ENCODE data around the gene PRTN3. TPM values are rescaled to one million over a fixed set of nuclear protein-coding genes. Genes with fewer than 3 reads are reported as not detected.

The PRTN3 gene
- total and polyA plus RNA-seq, 2 of the 4 experiments (the other 2 are of a cell fraction), result not detected

DNA sequence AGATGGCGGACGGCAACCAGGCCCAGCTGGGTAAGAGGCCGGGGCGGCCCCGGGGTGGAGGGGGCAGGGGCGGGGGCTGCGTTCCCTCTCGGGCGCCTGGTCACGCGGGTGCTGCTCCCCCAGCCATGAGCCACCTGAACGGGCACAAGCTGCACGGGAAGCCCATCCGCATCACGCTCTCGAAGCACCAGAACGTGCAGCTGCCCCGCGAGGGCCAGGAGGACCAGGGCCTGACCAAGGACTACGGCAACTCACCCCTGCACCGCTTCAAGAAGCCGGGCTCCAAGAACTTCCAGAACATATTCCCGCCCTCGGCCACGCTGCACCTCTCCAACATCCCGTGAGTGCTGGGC is 32.4 kb upstream of the PRTN3 start:
- Histone ChIP-seq H3K4ac (ENCODE audit: low read depth, low read length) (no peak overlapping the region), H3K9me3 (ENCODE audit: control insufficient read depth, insufficient read depth, low read length) (no peaks in the 10 kb centered on the region), H3K14ac (replicated peaks; ENCODE audit: low read depth, low read length) (no peak overlapping the region), H3K27me3 (ENCODE audit: control insufficient read depth, insufficient read depth, low read length) (no peaks in the 10 kb centered on the region), H3K9ac (ENCODE audit: low read depth, low read length) (no peak overlapping the region), H3K4me1 (ENCODE audit: control insufficient read depth, insufficient read depth, low read length) (no peaks in the 10 kb centered on the region), H3K36me3 (ENCODE audit: control insufficient read depth, insufficient read depth, low read length) (peaks cover 92% of the 10 kb centered on the region), H2BK120ac (ENCODE audit: low read depth, low read length) (no peak overlapping the region), H2BK20ac (ENCODE audit: low read depth, low read length) (no peak overlapping the region), H3K18ac (ENCODE audit: low read depth, low read length) (no peak overlapping the region), H3K9me1 (ENCODE audit: insufficient read depth, low read length) (no peaks in the 10 kb centered on the region), H3K27ac (ENCODE audit: insufficient read depth, low read length) (no peak overlapping the region), H4K91ac (ENCODE audit: insufficient read depth, low read depth, low read length) (no peak overlapping the region), H4K8ac (ENCODE audit: low read depth in 2 of 2, low read length in 2 of 2) (no peak overlapping the region), H2AFZ (replicated peaks; ENCODE audit: low read length, poor library complexity) (no peak overlapping the region), H2BK15ac (ENCODE audit: low read depth, low read length) (no peak overlapping the region), H3K4me3 (ENCODE audit: insufficient read depth, low read depth, low read length) (no peak overlapping the region), H2BK5ac (ENCODE audit: low read depth, low read length, poor library complexity, severe bottlenecking) (no peak overlapping the region), H4K5ac (ENCODE audit: low read depth, low read length) (no peak overlapping the region), H3K56ac (ENCODE audit: extremely low read depth, insufficient read depth, low read length) (no peak overlapping the region), H3K23ac (ENCODE audit: low read depth, low read length) (no peak overlapping the region), H3K4me2 (ENCODE audit: low read depth, low read length) (no peak overlapping the region), H3K79me1 (ENCODE audit: low read depth in 1 of 2, low read length in 2 of 2) (peaks cover 11 to 46% of the 10 kb centered on the region in 2 experiments), H4K20me1 (ENCODE audit: insufficient read depth, low read length) (peaks cover 76% of the 10 kb centered on the region), H2AK9ac (replicated peaks; ENCODE audit: low read depth, low read length, poor library complexity) (no peak overlapping the region), H2AK5ac (ENCODE audit: low read depth, low read length) (no peak overlapping the region)
- WGBS, 2 experiments (ENCODE audit: extremely low coverage in 2 of 2, insufficient read length in 1 of 2), result 97% methylated on average over 21 of the region's 26 CpGs; no CpG with 5 or more reads in 1 of the 2 experiments
- DNase-seq (no peak), ATAC-seq (ENCODE audit: low read depth) (no peak)
- no TSS peak for BruUV-seq (replicated peaks)
- POLR2A ChIA-PET (ENCODE audit: unreplicated experiment), result no interaction called here
- dilution Hi-C loops (cut with HindIII; ENCODE audit: low sequenced_read_pairs, unreplicated experiment), result no loop called here
- CTCF ChIA-PET, result no interaction called here
- TF ChIP-seq, protein P1, sequence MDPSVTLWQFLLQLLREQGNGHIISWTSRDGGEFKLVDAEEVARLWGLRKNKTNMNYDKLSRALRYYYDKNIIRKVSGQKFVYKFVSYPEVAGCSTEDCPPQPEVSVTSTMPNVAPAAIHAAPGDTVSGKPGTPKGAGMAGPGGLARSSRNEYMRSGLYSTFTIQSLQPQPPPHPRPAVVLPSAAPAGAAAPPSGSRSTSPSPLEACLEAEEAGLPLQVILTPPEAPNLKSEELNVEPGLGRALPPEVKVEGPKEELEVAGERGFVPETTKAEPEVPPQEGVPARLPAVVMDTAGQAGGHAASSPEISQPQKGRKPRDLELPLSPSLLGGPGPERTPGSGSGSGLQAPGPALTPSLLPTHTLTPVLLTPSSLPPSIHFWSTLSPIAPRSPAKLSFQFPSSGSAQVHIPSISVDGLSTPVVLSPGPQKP (IDR thresholded peaks at IDR 0.05; ENCODE audit: borderline replicate concordance, low read depth, low read length), result no peak
- TF ChIP-seq RAD21 (IDR thresholded peaks at IDR 0.05; ENCODE audit: low read length) (no peak), RFX5 (IDR thresholded peaks at IDR 0.05; ENCODE audit: low read depth, low read length) (no peak), RCOR1 (IDR thresholded peaks at IDR 0.05; ENCODE audit: insufficient replicate concordance, low read length) (no peak), USF2 (IDR thresholded peaks at IDR 0.05; ENCODE audit: low read depth, low read length) (no peak), MXI1 (IDR thresholded peaks at IDR 0.05; ENCODE audit: borderline replicate concordance, low read depth, low read length) (no peak), SMC3 (IDR thresholded peaks at IDR 0.05; ENCODE audit: low read depth, low read length) (no peak), MAFK (IDR thresholded peaks at IDR 0.05; ENCODE audit: low read depth, low read length) (no peak), CTCF (conservative IDR thresholded peaks at IDR 0.05; ENCODE audit: low read depth, low read length) (no peak), CHD1 (IDR thresholded peaks at IDR 0.05; ENCODE audit: low read depth, low read length) (no peak), BHLHE40 (IDR thresholded peaks at IDR 0.05; ENCODE audit: low read depth, low read length) (no peak), FOS (IDR thresholded peaks at IDR 0.05; ENCODE audit: low read depth, low read length) (no peak), NFE2L2 (IDR thresholded peaks at IDR 0.05; ENCODE audit: low read depth, low read length) (no peak), CEBPB (IDR thresholded peaks at IDR 0.05; ENCODE audit: low read depth, low read length) (no peak), MAZ (IDR thresholded peaks at IDR 0.05; ENCODE audit: borderline replicate concordance, low read depth, low read length) (no peak), POLR2A (IDR thresholded peaks at IDR 0.05; ENCODE audit: low read depth, low read length) (no peak)
- intact Hi-C loops (cut with micrococcal nuclease), result no loop called here
- in situ Hi-C loops (cut with MboI; ENCODE audit: low sequenced_read_pairs), result no loop called here
